Kidney (tissue), 14 donors: ENCODE measurements around the gene CNTN5. TPM values are rescaled to one million over a fixed set of nuclear protein-coding genes. Genes with fewer than 3 reads are reported as not detected.
A peak's percentile ranks its signal among the peaks of the same experiment; 100 is the strongest.

Experiments used
- DNase-seq, 5 donors: peaks; one replicate each; pipeline ENCODE4 v3.0.0-alpha.2; 2013 to 2020
- FAIRE-seq: peaks from 2 replicates; lab custom pipeline; 2012; peaks lifted over from hg19 to GRCh38; lab: Jason Lieb, UNC
- H3K27ac ChIP-seq, 2 donors: one replicate each; pipeline ENCODE4 v1.7.0; 2013; ENCODE audit warnings: low read depth in 2 of 2, low read length in 2 of 2, inconsistent platforms in 1 of 2
- H3K27me3 ChIP-seq: one replicate; pipeline ENCODE4 v1.7.1; 2013; ENCODE audit warnings: low read length, inconsistent platforms; ENCODE audit not compliant: control insufficient read depth, insufficient read depth
- H3K36me3 ChIP-seq, 3 donors: one replicate each; pipeline versions ENCODE4 v1.7.0 to v1.7.1; 2013; ENCODE audit warnings: low read length in 3 of 3, control low read depth in 1 of 3, inconsistent platforms in 1 of 3; ENCODE audit not compliant: insufficient read depth in 3 of 3, control insufficient read depth in 2 of 3
- H3K4me1 ChIP-seq, 3 donors: one replicate each; pipeline versions ENCODE4 v1.7.0 to v1.7.1; 2013; ENCODE audit warnings: low read length in 3 of 3, inconsistent platforms in 1 of 3, low read depth in 1 of 3; ENCODE audit not compliant: control insufficient read depth in 2 of 3, insufficient read depth in 2 of 3
- H3K4me3 ChIP-seq, 3 donors: one replicate each; pipeline versions ENCODE4 v1.7.0 to v1.8.1; 2013; ENCODE audit warnings: low read length in 3 of 3, control low read depth in 1 of 3, inconsistent platforms in 1 of 3
- H3K9ac ChIP-seq, 3 donors: one replicate each; pipeline versions ENCODE4 v1.7.0 to v1.7.1; 2013; ENCODE audit warnings: low read length in 3 of 3, control low read depth in 1 of 3, inconsistent platforms in 1 of 3
- H3K9me3 ChIP-seq, 3 donors: one replicate each; pipeline versions ENCODE4 v1.7.0 to v1.7.1; 2013; ENCODE audit warnings: low read length in 3 of 3, control low read depth in 1 of 3, inconsistent platforms in 1 of 3; ENCODE audit not compliant: control insufficient read depth in 2 of 3, insufficient read depth in 1 of 3
- CTCF ChIP-seq: IDR thresholded peaks from 3 replicates; pipeline ENCODE4 v1.5.1; 2012; ENCODE audit warnings: mild to moderate bottlenecking, moderate library complexity, borderline replicate concordance; ENCODE audit not compliant: insufficient read depth; ENCODE audit errors: extremely low read depth
- intact Hi-C: fragments of 100-400 bp; cut with DNase I; formaldehyde crosslinking; loops from one replicate; pipeline ENCODE4 v1.11.1; 2022
- polyA plus RNA-seq: library from polyadenylated mRNA; stranded (reverse); fragments of 350-450 nt; fragmentation: Illumina TruSeq; extraction: RNeasy Lipid Tissue Mini Kit (QIAGEN cat#74804); gene quantifications from one replicate; pipeline ENCODE4 v1.2.3, GENCODE V29; 2014; ENCODE audit warnings: low read depth, low replicate concordance; ENCODE audit not compliant: insufficient read depth
- total RNA-seq: library from RNA; stranded (reverse); fragmentation: NEBNext Ultra II Directional; extraction: Animal tissue kit (Norgen Biotek cat#: 25700); gene quantifications from one replicate; pipeline ENCODE4 v1.2.1, GENCODE V29; 2021
- donor health status: control.
- donor health status: control.
- donor health status: control.
- donor health status: control.
- donor health status: control.
- donor health status: DM: yes; HTN: yes; CAD: no.
- donor health status: Normal renal cell carcinoma (clear cell type).

CNTN5 gene
- total and polyA plus RNA-seq, 2 donors from 2014 or later, result 0.11 to 0.66 TPM

GRCh38 chr11:100214791-100215190 is 1194.0 kb downstream of the CNTN5 start:
- no peak overlapping the region for H3K9ac ChIP-seq
- no peak overlapping the region for H3K4me3 ChIP-seq
- no peak overlapping the region for H3K27ac ChIP-seq
- H3K27me3 ChIP-seq, result no peaks in the 10 kb centered on the region
- no peaks in the 10 kb centered on the region for H3K36me3 ChIP-seq
- DNase-seq, result no peak
- H3K9me3 ChIP-seq, result no peaks in the 10 kb centered on the region
- intact Hi-C loops, result no loop called here
- no peak for FAIRE-seq
- TF ChIP-seq CTCF, result no peak
- H3K4me1 ChIP-seq, result no peaks in the 10 kb centered on the region

GRCh38 chr11:100220801-100221200 is 1200.1 kb downstream of the CNTN5 start:
- Histone ChIP-seq H3K36me3 (no peaks in the 10 kb centered on the region), H3K9me3 (no peaks in the 10 kb centered on the region), H3K4me3 (no peak overlapping the region), H3K9ac (no peak overlapping the region), H3K4me1 (no peaks in the 10 kb centered on the region), H3K27ac (no peak overlapping the region), H3K27me3 (no peaks in the 10 kb centered on the region)
- no peak for TF ChIP-seq CTCF
- intact Hi-C loops, result no loop called here
- FAIRE-seq (no peak), DNase-seq (peak in 3 of 5 donors; percentile 61 to 82 (median 79))

GRCh38 chr11:100221791-100222190 is 1201.0 kb downstream of the CNTN5 start:
- Histone ChIP-seq H3K9me3 (no peaks in the 10 kb centered on the region), H3K27me3 (no peaks in the 10 kb centered on the region), H3K36me3 (no peaks in the 10 kb centered on the region), H3K9ac (no peak overlapping the region), H3K27ac (no peak overlapping the region), H3K4me1 (no peaks in the 10 kb centered on the region), H3K4me3 (no peak overlapping the region)
- intact Hi-C loops, result no loop called here
- FAIRE-seq, result no peak
- peak in 2 of 5 donors; percentile 30 to 47 for DNase-seq
- TF ChIP-seq CTCF, result no peak

- H3K27me3 ChIP-seq, result no peaks in the 10 kb centered on the region
- no peak for DNase-seq
- H3K4me1 ChIP-seq, result no peaks in the 10 kb centered on the region
- H3K36me3 ChIP-seq, result no peaks in the 10 kb centered on the region
- H3K27ac ChIP-seq, result no peak overlapping the region
- H3K4me3 ChIP-seq, result no peak overlapping the region
- H3K9ac ChIP-seq, result no peak overlapping the region
- no peak for TF ChIP-seq CTCF
- H3K9me3 ChIP-seq, result peaks cover 0 to 2% (median 0%) of the 10 kb centered on the region in 3 donors
- FAIRE-seq, result no peak
- intact Hi-C loops, result no loop called here
Measured at GRCh38 chr11:100224541-100225034, 1203.8 kb downstream of the CNTN5 start.
